HG03442 (cell line): ENCODE data around the gene ANKRD9.

ENCODE experiments used
- ATAC-seq: cut with Tn5 transposase; IDR thresholded peaks from one replicate; pipeline ENCODE4 v1.9.1; 2021; ENCODE audit warnings: mild to moderate bottlenecking, moderate library complexity; ENCODE audit not compliant: unreplicated experiment

ANKRD9 gene

GRCh38 chr14:102479107-102479506 lies 30.5 kb downstream of the ANKRD9 start:
- no peak for ATAC-seq

- ATAC-seq, result no peak
Measured at GRCh38 chr14:102474934-102475333, 34.6 kb downstream of the ANKRD9 start.

GRCh38 chr14:102473559-102473958 lies 36.0 kb downstream of the ANKRD9 start:
- no peak for ATAC-seq

GRCh38 chr14:102472791-102473150 lies 36.8 kb downstream of the ANKRD9 start:
- no peak for ATAC-seq

GRCh38 chr14:102471921-102472790 lies 37.4 kb downstream of the ANKRD9 start:
- no peak for ATAC-seq

GRCh38 chr14:102469261-102469660 lies 40.3 kb downstream of the ANKRD9 start:
- no peak for ATAC-seq

GRCh38 chr14:102464846-102465341 lies 44.7 kb downstream of the ANKRD9 start:
- no peak for ATAC-seq

- no peak for ATAC-seq
Measured at GRCh38 chr14:102464006-102464405, 45.6 kb downstream of the ANKRD9 start.

GRCh38 chr14:102462391-102462790 lies 47.2 kb downstream of the ANKRD9 start:
- no peak for ATAC-seq

GRCh38 chr14:102461490-102462338 lies 47.9 kb downstream of the ANKRD9 start:
- ATAC-seq, result no peak

- ATAC-seq, result no peak
Measured at GRCh38 chr14:102457509-102457908, 52.1 kb downstream of the ANKRD9 start.

GRCh38 chr14:102454711-102455110 lies 54.9 kb downstream of the ANKRD9 start:
- ATAC-seq, result no peak

- no peak for ATAC-seq
Measured at GRCh38 chr14:102452302-102452701, 57.3 kb downstream of the ANKRD9 start.
